MM.1S (cell line): ENCODE data around the gene RELN.

ENCODE experiments used
- DNase-seq: peaks from one replicate; pipeline ENCODE4 v3.0.0-alpha.2; 2015
- H2AFZ ChIP-seq: fragments of 300-600 bp; sonication (generic); 2 replicates; pipeline ENCODE4 v1.6.0; 2016; ENCODE audit warnings: antibody characterized with exemption, low read length
- H3F3A ChIP-seq: fragments of 300-600 bp; sonication (generic); 2 replicates; pipeline ENCODE4 v1.6.1; 2016; ENCODE audit warnings: mild to moderate bottlenecking, antibody characterized with exemption, low read length, moderate library complexity, mixed read lengths; ENCODE audit not compliant: insufficient read depth
- H3K27ac ChIP-seq: fragments of 300-600 bp; sonication (generic); 2 replicates; pipeline ENCODE4 v1.5.1; 2016; ENCODE audit warnings: mild to moderate bottlenecking, low read length
- H3K27me3 ChIP-seq: fragments of 300-600 bp; sonication (generic); replicated peaks from 2 replicates; pipeline ENCODE4 v1.6.0; 2016; ENCODE audit warnings: low read length; ENCODE audit not compliant: insufficient read depth
- H3K36me3 ChIP-seq: fragments of 300-600 bp; sonication (generic); replicated peaks from 2 replicates; pipeline ENCODE4 v1.6.1; 2016; ENCODE audit warnings: mild to moderate bottlenecking, low read length, mixed read lengths; ENCODE audit not compliant: insufficient read depth
- H3K4me1 ChIP-seq: fragments of 300-600 bp; sonication (generic); 2 replicates; pipeline ENCODE4 v1.6.1; 2016; ENCODE audit warnings: low read length, mixed read lengths
- H3K4me2 ChIP-seq: fragments of 300-600 bp; sonication (generic); 2 replicates; pipeline ENCODE4 v1.6.0; 2016; ENCODE audit warnings: low read depth, low read length
- H3K4me3 ChIP-seq: fragments of 300-600 bp; sonication (generic); 2 replicates; pipeline ENCODE4 v1.5.1; 2016; ENCODE audit warnings: low read length, mixed read lengths
- H3K79me2 ChIP-seq: fragments of 300-600 bp; sonication (generic); 2 replicates; pipeline ENCODE4 v1.6.1; 2016; ENCODE audit warnings: mixed run types, low read length, mixed read lengths
- H3K9ac ChIP-seq: fragments of 300-600 bp; sonication (generic); 2 replicates; pipeline ENCODE4 v1.6.1; 2016; ENCODE audit warnings: low read length, mixed read lengths
- H3K9me2 ChIP-seq: fragments of 300-600 bp; sonication (generic); replicated peaks from 2 replicates; pipeline ENCODE4 v1.6.1; 2016; ENCODE audit warnings: mild to moderate bottlenecking, low read length, mixed read lengths; ENCODE audit not compliant: insufficient read depth
- H3K9me3 ChIP-seq: fragments of 300-600 bp; sonication (generic); replicated peaks from 2 replicates; pipeline ENCODE4 v1.6.1; 2016; ENCODE audit warnings: mild to moderate bottlenecking, low read length, mixed read lengths; ENCODE audit not compliant: insufficient read depth
- H4K20me1 ChIP-seq: fragments of 300-600 bp; sonication (generic); 2 replicates; pipeline ENCODE4 v1.6.1; 2016; ENCODE audit warnings: mild to moderate bottlenecking, low read length, moderate library complexity, mixed read lengths; ENCODE audit not compliant: insufficient read depth
- CTCF ChIP-seq: fragments of 300-600 bp; sonication (generic); IDR thresholded peaks from 2 replicates; pipeline ENCODE4 v1.5.1; 2016; ENCODE audit warnings: antibody characterized with exemption, low read length, mixed read lengths
- EZH2 ChIP-seq: fragments of 300-600 bp; sonication (generic); optimal IDR thresholded peaks from 2 replicates; pipeline ENCODE3; 2017; ENCODE audit warnings: low read depth, mild to moderate bottlenecking, antibody characterized with exemption, low read length, mixed read lengths
- EZH2phosphoT487 ChIP-seq: fragments of 300-600 bp; sonication (generic); IDR thresholded peaks from 2 replicates; pipeline ENCODE4 v1.6.1; 2018; ENCODE audit warnings: antibody characterized with exemption, low read length

RELN gene

GRCh38 chr7:103715376-103716120 lies 273.9 kb downstream of the RELN start:
- Histone ChIP-seq H3K9me2 (no peaks in the 10 kb centered on the region), H3K4me1 (no peaks in the 10 kb centered on the region), H3K4me3 (no peak overlapping the region), H3K36me3 (no peaks in the 10 kb centered on the region), H3K27ac (no peak overlapping the region), H3K9me3 (no peaks in the 10 kb centered on the region), H3K79me2 (no peaks in the 10 kb centered on the region), H3K4me2 (no peak overlapping the region), H3K27me3 (no peaks in the 10 kb centered on the region), H3K9ac (no peak overlapping the region), H2AFZ (no peak overlapping the region), H4K20me1 (no peaks in the 10 kb centered on the region), H3F3A (no peaks in the 10 kb centered on the region)
- DNase-seq: no peak
- TF ChIP-seq CTCF (no peak), EZH2 (no peak), EZH2phosphoT487 (no peak)

- no peaks in the 10 kb centered on the region for H3K9me3 ChIP-seq
- H3K27me3 ChIP-seq: no peaks in the 10 kb centered on the region
- H3K79me2 ChIP-seq: no peaks in the 10 kb centered on the region
- H3F3A ChIP-seq: no peaks in the 10 kb centered on the region
- H3K4me1 ChIP-seq: no peaks in the 10 kb centered on the region
- no peaks in the 10 kb centered on the region for H3K36me3 ChIP-seq
- no peak for TF ChIP-seq EZH2phosphoT487
- no peak for TF ChIP-seq EZH2
- TF ChIP-seq CTCF: no peak
- no peak overlapping the region for H3K27ac ChIP-seq
- no peaks in the 10 kb centered on the region for H4K20me1 ChIP-seq
- H2AFZ ChIP-seq: no peak overlapping the region
- no peak overlapping the region for H3K9ac ChIP-seq
- H3K9me2 ChIP-seq: no peaks in the 10 kb centered on the region
- no peak overlapping the region for H3K4me2 ChIP-seq
- H3K4me3 ChIP-seq: no peak overlapping the region
- DNase-seq: no peak
These were observed 275.0 kb downstream of the RELN start for GRCh38 chr7:103714376-103714927.

- H3K9ac ChIP-seq: no peak overlapping the region
These were observed 276.3 kb downstream of the RELN start for GRCh38 chr7:103712991-103713778.

More at GRCh38 chr7:103712991-103713778, 276.3 kb downstream of the RELN start:
- no peaks in the 10 kb centered on the region for H3K9me2 ChIP-seq
- H3K9me3 ChIP-seq: no peaks in the 10 kb centered on the region
- no peak for TF ChIP-seq EZH2phosphoT487
- TF ChIP-seq CTCF: no peak
- no peak overlapping the region for H2AFZ ChIP-seq
- H3K79me2 ChIP-seq: no peaks in the 10 kb centered on the region
- H3K36me3 ChIP-seq: no peaks in the 10 kb centered on the region
- no peaks in the 10 kb centered on the region for H3K4me1 ChIP-seq
- H3K27ac ChIP-seq: no peak overlapping the region
- H4K20me1 ChIP-seq: no peaks in the 10 kb centered on the region
- no peak overlapping the region for H3K4me2 ChIP-seq
- no peaks in the 10 kb centered on the region for H3F3A ChIP-seq
- no peak overlapping the region for H3K4me3 ChIP-seq
- no peak for DNase-seq
- no peaks in the 10 kb centered on the region for H3K27me3 ChIP-seq
